Ammon's horn (tissue), 1 donor: Measurements from ENCODE around the gene HEMGN.
A peak's percentile ranks its signal among the peaks of the same experiment; 100 is the strongest.
"Not testable (repeated sequence)": the region's sequence is repeated elsewhere in the genome, so short reads cannot be mapped to it uniquely, and the experiment has no call there.

Experiments used
- DNase-seq: peaks from one replicate; pipeline ENCODE4 v3.0.0-alpha.2; 2016; ENCODE audit warnings: low spot score

Gene HEMGN, protein sequence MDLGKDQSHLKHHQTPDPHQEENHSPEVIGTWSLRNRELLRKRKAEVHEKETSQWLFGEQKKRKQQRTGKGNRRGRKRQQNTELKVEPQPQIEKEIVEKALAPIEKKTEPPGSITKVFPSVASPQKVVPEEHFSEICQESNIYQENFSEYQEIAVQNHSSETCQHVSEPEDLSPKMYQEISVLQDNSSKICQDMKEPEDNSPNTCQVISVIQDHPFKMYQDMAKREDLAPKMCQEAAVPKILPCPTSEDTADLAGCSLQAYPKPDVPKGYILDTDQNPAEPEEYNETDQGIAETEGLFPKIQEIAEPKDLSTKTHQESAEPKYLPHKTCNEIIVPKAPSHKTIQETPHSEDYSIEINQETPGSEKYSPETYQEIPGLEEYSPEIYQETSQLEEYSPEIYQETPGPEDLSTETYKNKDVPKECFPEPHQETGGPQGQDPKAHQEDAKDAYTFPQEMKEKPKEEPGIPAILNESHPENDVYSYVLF

GRCh38 chr9:97938081-97938644 lies at the start of gene HEMGN:
Gene HEMGN (minus strand): TSS chr9:97938172. CDS start chr9:97938136, 36 bp downstream.
- DNase-seq = no peak

DNA sequence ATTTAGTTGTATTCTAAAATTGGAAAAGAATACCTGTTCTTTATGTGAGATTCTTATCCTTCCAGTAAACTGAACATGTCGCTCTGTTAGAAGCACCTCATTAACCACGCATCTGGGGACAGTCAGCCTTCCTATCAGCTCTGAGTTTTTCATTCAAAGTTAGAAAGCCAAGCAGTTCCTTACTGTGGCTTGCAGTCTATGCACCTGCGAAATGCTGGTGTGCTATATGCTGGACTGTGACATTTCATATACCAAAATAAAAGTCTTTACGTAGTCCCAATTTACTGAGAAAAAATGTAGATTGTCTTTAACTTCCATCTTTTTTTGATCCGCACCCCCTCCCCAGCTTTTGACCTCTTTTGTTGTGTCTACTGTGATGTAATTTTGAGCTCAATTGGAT lies 49.5 kb upstream of the HEMGN start:
- no peak for DNase-seq

DNA sequence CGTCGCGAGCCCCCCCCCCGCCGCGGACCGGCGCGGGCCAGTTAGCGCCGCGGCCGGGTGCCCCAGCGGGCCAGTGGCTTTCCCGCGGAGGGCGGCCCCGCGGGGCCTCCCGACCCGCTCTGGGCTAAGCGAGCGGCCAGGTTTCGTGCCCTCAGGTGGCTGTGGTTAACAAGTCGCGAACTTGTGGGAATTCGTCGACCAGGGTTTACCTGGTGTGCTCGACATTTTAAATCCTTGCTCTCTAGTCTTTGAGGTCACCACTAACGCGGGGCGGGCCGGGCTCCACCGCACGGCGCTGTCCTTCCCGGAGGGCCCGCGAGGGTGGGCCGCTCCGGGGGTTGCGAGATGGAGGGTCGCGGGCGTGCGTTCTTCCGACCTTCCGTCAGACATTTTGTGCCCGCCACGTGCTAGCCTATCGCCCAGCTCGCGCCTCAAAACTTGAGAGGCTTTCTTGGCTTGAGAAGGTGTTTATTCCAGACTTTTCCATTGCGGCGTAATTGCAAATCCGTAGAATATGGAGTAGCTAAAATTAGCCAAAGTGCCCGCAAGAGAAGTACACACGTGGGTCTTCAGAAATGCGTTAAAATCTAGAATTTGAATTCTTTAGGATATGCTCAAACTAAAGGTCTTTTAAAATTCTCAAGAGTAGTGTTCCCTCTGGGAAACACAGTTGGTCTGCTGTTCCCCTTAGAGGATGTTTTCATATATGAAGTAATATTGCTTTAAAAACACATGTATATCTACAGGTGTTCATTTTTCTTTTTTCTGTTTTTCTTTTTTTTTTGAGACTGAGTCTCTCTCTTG lies 47.3 kb upstream of the HEMGN start:
- no peak for DNase-seq

GRCh38 chr9:97984188-97985057 lies 46.5 kb upstream of the HEMGN start:
- DNase-seq = peak; percentile 60

GRCh38 chr9:97983589-97984187 lies 45.7 kb upstream of the HEMGN start:
- DNase-seq = peak; percentile 56

GRCh38 chr9:97982683-97983588 lies 45.0 kb upstream of the HEMGN start, which contains the start of gene ANP32B:
Gene ANP32B (plus strand): TSS chr9:97983341. CDS start chr9:97983556, 215 bp downstream.
- DNase-seq = peak; percentile 94

DNA sequence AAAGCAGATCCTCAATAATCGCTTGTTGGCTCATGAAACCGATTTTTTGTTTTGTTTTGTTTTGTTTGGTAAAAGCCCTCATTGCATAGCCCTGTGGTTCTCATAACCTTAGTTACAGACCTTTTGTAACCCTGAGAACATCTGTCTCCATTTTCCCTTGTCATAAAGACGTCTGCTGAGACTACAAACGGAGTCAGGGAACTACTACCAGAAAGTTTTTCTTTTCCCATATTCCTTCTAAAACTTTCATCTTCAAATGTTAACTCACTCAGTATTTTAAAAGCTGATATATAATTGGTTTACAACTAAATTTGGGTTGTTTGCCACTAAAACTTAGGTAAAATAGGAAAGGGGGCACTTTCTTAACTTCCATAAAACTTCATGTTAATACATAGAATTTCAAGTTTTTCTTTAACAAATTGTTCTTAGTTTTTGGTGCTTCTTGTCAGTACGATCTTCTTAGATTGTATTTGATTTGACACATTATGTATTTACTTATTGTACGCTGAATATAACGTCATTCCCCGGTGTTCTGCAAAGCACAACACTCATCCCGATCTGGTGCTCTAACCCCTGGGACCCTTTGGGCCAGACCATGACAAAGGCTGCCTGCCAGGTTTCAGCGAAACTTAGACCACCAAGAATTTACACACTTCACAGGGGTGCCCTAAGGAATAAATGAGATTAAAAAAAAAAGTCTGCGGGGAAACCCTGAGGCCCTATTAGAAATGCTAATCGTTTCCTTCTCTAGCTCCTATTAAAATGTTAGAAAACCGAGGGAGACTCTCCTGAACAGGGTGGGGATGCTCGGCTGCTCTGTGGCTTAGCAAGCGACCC lies 44.1 kb upstream of the HEMGN start:
- DNase-seq = no peak

DNA sequence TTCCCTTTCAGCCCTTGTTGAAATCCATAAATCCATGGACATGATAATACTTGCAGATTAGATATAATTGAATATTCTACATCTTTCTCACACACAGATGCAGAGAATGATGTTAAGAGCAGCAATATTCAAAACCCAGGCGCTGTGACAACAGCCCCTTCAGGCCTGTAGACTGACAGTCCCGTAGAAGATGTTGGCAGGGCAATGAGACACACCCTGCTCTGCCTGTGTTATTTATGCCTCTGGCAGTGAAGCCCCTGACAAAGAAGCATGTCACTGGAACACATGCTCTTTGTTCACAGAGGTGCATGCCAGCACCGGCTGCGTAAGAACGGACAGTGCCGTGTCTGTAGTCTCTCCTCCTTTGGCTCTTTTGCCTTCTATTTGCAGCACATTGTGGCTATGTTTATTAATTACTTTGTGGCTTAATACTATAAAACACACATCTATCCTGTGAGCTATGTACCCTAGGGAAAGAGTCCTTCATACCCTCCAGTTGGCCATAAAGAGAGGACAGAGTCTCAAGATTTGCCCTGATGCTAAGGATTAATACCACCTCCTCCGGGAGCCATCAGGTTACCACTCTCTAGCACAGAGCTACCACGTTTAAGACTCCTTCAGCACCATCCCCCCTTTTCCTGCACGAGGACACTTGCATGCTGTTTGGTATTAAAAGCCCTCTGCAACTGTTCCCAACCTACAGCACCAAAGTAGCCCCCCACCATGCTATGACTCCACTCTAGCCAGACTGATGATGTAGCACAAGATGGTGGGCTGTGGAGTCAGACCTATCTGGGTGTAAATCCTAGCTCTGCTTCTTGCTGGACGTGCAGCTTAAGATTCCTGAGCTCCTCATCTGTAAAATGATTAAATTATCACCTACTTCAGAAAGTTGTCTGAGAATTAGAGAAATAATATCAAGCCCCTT lies 43.2 kb upstream of the HEMGN start:
- DNase-seq = peak; percentile 88

DNA sequence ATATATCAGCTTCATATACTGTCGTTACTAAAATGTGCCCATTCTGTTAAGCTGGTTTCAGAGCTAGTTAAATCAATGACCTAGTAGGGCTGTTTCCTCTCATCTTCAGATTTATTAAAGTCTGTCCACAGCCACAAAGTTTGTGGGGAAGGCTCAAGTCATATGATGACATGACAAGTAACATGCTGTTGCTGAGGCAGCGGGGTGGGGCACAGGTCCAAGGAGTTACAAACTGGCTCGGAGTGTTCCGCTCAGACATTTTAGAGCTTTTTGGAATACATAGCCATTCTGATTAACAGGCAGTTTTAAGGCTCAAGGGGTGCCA lies 42.5 kb upstream of the HEMGN start:
- no peak for DNase-seq

DNA sequence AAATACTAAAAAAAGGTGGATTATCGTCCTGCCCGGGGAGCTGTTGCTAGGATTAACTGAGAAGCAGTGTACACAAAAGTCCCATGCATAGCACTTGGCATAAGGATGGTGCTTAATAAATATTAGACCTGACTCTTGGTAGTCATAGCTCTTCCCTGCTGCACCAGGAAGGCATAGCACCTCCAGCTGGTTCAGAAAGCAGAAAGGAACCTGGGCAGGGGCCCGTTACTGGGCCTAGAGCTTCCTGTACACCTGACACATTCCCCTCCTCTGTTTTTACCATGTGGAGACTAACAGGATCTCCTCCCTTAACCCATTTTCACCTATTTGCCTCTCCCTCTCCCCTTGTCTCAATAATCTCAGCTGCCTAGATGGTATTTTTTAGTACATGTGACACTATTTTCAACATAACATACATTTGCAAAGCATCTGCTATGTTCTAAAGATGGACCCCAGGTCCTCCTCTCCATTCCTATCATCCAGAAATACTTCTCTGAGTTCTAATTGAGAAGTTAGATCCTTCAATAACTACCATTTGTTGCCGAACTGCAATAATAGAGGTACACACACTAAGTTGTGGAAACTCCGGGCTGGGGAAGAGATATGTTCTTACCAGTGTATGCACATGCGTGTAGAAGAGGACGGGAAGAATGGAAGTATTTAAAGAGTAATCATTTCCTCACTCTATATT lies 42.0 kb upstream of the HEMGN start:
- DNase-seq = no peak

DNA sequence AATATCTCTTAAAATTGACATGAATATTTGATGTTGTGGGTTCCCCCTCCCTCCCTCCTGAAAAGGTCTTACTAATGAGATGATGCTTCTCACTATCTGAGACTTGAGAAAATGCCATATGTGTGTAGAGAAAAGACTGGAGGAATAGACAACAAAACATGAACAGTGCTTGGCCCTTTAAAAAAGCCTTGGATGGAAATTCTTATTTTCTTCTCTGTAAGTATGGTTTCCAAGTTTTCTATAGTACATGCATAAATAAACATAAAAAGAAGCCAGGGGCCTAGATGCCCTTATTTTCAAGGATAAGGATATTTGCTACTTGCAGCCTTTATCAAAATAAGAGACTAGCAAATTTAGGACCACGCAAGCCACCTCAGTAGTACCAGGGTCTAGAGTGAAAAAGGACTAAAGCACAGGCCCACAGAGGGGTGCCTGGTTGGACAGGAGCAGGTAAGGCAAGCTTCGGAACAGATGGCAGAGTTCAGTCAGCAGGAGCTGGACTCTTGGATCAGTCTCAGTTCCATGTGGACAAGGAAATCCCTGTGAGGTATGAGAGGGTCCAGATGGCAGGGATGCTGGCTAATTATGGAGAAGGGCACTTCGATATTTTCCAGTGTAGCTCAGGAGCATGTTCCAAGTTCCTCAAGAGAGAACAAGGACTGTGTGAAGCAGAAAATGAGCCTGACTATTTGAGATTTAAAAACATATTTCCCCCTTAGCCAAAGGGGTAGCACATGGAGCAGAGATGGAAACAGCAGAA lies 40.6 kb upstream of the HEMGN start:
- no peak for DNase-seq

DNA sequence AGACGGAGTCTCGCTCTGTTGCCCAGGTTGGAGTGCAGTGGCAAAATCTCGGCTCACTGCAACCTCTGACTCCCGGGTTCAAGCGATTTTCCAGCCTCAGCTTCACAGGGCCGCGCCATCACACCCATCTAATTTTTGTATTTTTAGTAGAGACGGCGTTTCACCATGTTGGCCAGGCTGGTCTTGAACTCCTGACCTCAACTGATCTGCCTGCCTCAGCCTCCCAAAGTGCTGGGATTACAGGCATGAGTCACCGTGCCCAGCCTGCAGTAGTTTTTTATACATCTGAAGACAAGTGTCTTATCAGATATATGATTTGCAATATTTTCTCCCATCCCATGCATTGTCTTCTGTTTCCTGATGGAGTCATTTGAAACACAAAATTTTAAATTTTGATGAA lies 38.7 kb upstream of the HEMGN start:
- DNase-seq = not testable (repeated sequence)

DNA sequence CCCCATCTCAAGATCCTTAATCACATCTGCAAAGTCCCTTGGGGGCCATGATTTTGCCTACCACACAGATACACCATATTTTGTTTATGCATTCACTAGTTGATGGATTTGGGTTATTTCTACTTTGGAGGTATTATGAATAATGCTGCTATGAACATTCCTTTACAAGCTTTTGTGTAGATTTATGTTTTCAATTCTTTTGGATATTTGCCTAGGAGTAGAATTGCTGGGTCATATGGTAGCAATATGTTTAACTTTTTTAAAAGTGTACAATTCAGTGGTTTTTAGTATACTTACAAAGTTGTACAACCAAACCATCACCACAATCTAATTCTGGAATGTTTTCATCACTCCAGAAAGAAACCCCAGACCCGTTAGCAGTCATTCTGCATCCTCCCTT lies 37.4 kb upstream of the HEMGN start:
- DNase-seq = no peak

- DNase-seq = no peak
Measured at GRCh38 chr9:97972753-97973152, 34.8 kb upstream of the HEMGN start.

DNA sequence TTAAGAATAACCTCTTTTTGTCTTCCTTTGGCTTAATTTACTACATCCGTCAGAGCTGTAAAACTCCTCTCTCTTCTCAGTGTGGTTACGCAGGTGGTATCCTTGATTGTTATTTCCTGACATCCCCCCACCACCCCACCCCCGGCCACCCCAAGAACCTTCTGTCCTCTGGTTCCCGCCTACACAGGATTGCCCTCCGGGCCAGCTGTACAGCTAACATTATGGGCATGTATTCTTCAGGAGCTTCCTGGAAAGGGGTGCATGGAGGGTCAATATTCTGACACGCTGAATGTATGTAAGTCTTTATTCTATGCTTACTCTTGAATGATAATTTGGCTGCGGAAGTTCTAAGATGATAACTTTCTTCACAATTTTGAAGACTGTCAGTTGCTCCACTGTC lies 32.2 kb upstream of the HEMGN start:
- DNase-seq = no peak

GRCh38 chr9:97969014-97969413 lies 31.0 kb upstream of the HEMGN start:
- no peak for DNase-seq

DNA sequence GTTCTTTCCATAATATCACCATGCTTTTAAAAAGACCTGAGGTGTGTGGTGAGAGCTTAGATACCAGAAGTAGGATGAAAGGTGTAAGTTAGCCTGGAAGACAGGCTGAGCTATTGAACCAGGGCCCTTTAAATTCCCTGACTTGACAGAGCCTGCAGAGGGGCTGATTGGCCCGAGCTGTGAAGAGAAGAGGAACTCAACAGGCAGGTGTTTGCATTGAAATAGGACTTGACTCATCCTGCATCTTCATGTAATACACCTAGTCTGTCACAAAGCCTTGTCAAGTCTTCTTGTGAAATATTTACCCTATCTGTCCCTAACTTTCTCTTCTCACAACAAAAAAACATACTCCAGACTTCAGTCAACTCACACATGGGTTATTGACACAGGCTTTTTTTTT lies 28.5 kb upstream of the HEMGN start:
- no peak for DNase-seq
